PC-3 (cell line): Measurements from ENCODE around the gene PMFBP1.

Experiments
- EZH2 ChIP-seq: fragments of 300-600 bp; sonication (generic); IDR thresholded peaks from one replicate; pipeline ENCODE4 v1.6.1; 2017; ENCODE audit warnings: antibody characterized with exemption, mild to moderate bottlenecking, low read length; ENCODE audit not compliant: unreplicated experiment
- EZH2phosphoT487 ChIP-seq: fragments of 300-600 bp; sonication (generic); IDR thresholded peaks from 2 replicates; pipeline ENCODE4 v1.6.1; 2018; ENCODE audit warnings: mild to moderate bottlenecking, antibody characterized with exemption, low read length, borderline replicate concordance
- TF ChIP-seq, protein P1 (sequence below): fragments of 300-600 bp; sonication (generic); conservative IDR thresholded peaks from 2 replicates; pipeline ENCODE4 v1.5.1; 2017; ENCODE audit warnings: antibody characterized with exemption, low read depth, mild to moderate bottlenecking, low read length

DNA sequence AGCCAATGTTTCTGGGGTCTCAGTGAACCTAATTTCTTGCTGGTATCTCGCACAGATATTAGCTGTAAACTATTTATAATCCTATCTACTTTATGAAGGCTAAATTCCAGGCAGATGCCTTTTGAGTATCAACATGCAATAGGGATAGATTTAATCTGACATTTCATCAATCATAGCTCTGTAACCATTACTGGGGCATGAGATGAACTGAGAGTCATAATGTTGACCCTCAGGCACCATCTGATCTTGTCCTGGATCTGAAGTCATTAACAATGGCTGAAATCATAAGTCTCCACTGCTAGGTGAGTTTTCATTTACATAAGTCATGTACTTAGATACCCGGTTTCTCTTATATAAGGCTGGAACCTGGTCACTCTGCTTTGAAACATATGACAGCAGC lies 3.6 kb downstream of the PMFBP1 start:
- TF ChIP-seq, protein P1, sequence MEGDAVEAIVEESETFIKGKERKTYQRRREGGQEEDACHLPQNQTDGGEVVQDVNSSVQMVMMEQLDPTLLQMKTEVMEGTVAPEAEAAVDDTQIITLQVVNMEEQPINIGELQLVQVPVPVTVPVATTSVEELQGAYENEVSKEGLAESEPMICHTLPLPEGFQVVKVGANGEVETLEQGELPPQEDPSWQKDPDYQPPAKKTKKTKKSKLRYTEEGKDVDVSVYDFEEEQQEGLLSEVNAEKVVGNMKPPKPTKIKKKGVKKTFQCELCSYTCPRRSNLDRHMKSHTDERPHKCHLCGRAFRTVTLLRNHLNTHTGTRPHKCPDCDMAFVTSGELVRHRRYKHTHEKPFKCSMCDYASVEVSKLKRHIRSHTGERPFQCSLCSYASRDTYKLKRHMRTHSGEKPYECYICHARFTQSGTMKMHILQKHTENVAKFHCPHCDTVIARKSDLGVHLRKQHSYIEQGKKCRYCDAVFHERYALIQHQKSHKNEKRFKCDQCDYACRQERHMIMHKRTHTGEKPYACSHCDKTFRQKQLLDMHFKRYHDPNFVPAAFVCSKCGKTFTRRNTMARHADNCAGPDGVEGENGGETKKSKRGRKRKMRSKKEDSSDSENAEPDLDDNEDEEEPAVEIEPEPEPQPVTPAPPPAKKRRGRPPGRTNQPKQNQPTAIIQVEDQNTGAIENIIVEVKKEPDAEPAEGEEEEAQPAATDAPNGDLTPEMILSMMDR = no peak
- TF ChIP-seq EZH2 (no peak), EZH2phosphoT487 (no peak)
